Nephron (organoid): ENCODE results near the gene HCFC1R1.

Source experiments
- H3K27ac Mint-ChIP-seq, 3 experiments: 2 replicates each; pipeline ENCODE4 v1.8.0; 2020; ENCODE audit warnings: mixed read lengths in 3 of 3, mild to moderate bottlenecking in 2 of 3, moderate library complexity in 1 of 3
- H3K27me3 Mint-ChIP-seq: 2 replicates; pipeline ENCODE4 v1.8.0; 2021; ENCODE audit warnings: low read depth, mild to moderate bottlenecking, moderate library complexity, mixed read lengths
- H3K36me3 Mint-ChIP-seq: 2 replicates; pipeline ENCODE4 v1.8.0; 2020; ENCODE audit warnings: low read depth, mixed read lengths
- H3K4me1 Mint-ChIP-seq: 2 replicates; pipeline ENCODE4 v1.8.0; 2020; ENCODE audit warnings: mixed read lengths
- H3K4me3 Mint-ChIP-seq, 3 experiments: 2 replicates each; pipeline ENCODE4 v1.8.0; 2020; ENCODE audit warnings: mild to moderate bottlenecking in 3 of 3, mixed read lengths in 3 of 3, moderate library complexity in 2 of 3
- H3K9me3 Mint-ChIP-seq: 2 replicates; pipeline ENCODE4 v1.8.0; 2020; ENCODE audit warnings: mixed read lengths
- CTCF ChIP-seq, 3 experiments: fragments of 200-600 bp; sonication (generic); IDR thresholded peaks; one replicate each; pipeline ENCODE4 v1.5.0; 2021; ENCODE audit warnings: antibody characterized with exemption in 3 of 3; ENCODE audit not compliant: unreplicated experiment in 3 of 3

The HCFC1R1 gene

GRCh38 chr16:3026003-3026378 lies 2.2 kb upstream of the HCFC1R1 start:
- Mint-ChIP-seq H3K27me3 (peaks cover 18% of the 10 kb centered on the region), H3K9me3 (no peaks in the 10 kb centered on the region), H3K27ac (no peak overlapping the region), H3K4me1 (peaks cover 33% of the 10 kb centered on the region), H3K36me3 (peaks cover 12% of the 10 kb centered on the region), H3K4me3 (peak overlapping the region; percentile 40 to 73 (median 65))
- TF ChIP-seq CTCF (IDR thresholded peaks at IDR 0.05; ENCODE audit: unreplicated experiment in 3 of 3) = no peak

GRCh38 chr16:3025032-3026002 lies 1.6 kb upstream of the HCFC1R1 start:
- no peak overlapping the region for H3K27ac Mint-ChIP-seq
- H3K4me3 Mint-ChIP-seq = peak overlapping the region; percentile 60 to 73 (median 65)
- no peak for TF ChIP-seq CTCF (IDR thresholded peaks at IDR 0.05; ENCODE audit: unreplicated experiment in 3 of 3)
- H3K36me3 Mint-ChIP-seq = peaks cover 12% of the 10 kb centered on the region
- peaks cover 33% of the 10 kb centered on the region for H3K4me1 Mint-ChIP-seq
- peaks cover 16% of the 10 kb centered on the region for H3K27me3 Mint-ChIP-seq
- H3K9me3 Mint-ChIP-seq = no peaks in the 10 kb centered on the region

- Mint-ChIP-seq H3K4me1 (peaks cover 33% of the 10 kb centered on the region), H3K27ac (peak overlapping the region; percentile 85 to 96 (median 87)), H3K9me3 (no peaks in the 10 kb centered on the region), H3K4me3 (peak overlapping the region; percentile 90 to 92 (median 92)), H3K27me3 (peaks cover 22% of the 10 kb centered on the region), H3K36me3 (peaks cover 12% of the 10 kb centered on the region)
- TF ChIP-seq CTCF (IDR thresholded peaks at IDR 0.05; ENCODE audit: unreplicated experiment in 3 of 3) = no peak
Observed at GRCh38 chr16:3023415-3023668, 400 bp downstream of the HCFC1R1 start.

GRCh38 chr16:3022684-3023414 lies 893 bp downstream of the HCFC1R1 start:
- Mint-ChIP-seq H3K9me3 (no peaks in the 10 kb centered on the region), H3K27me3 (peaks cover 27% of the 10 kb centered on the region), H3K4me3 (peak overlapping the region; percentile 90 to 92 (median 92)), H3K36me3 (peaks cover 12% of the 10 kb centered on the region), H3K27ac (peak overlapping the region; percentile 85 to 96 (median 87)), H3K4me1 (peaks cover 33% of the 10 kb centered on the region)
- TF ChIP-seq CTCF (IDR thresholded peaks at IDR 0.05; ENCODE audit: unreplicated experiment in 3 of 3) = no peak

GRCh38 chr16:3022208-3022683 lies 1.5 kb downstream of the HCFC1R1 start:
- Mint-ChIP-seq H3K4me3 (peak overlapping the region; percentile 90 to 92 (median 92)), H3K27me3 (peaks cover 29% of the 10 kb centered on the region), H3K9me3 (no peaks in the 10 kb centered on the region)

More at GRCh38 chr16:3022208-3022683, 1.5 kb downstream of the HCFC1R1 start:
- Mint-ChIP-seq H3K27ac (peak overlapping the region; percentile 85 to 96 (median 87)), H3K4me1 (peaks cover 33% of the 10 kb centered on the region), H3K36me3 (peaks cover 12% of the 10 kb centered on the region)
- TF ChIP-seq CTCF (IDR thresholded peaks at IDR 0.05; ENCODE audit: unreplicated experiment in 3 of 3) = no peak
